K562 treated with DMSO at 1 percent for 24 hours (cell line): ENCODE data around the gene GLCCI1. TPM values are rescaled to one million over a fixed set of nuclear protein-coding genes. Genes with fewer than 3 reads are reported as not detected.

Source experiments
- total RNA-seq: library from RNA; unstranded; fragments of 300-600 nt; gene quantifications from 2 replicates; pipeline ENCODE4 v1.2.3, GENCODE V29; 2022; ENCODE audit warnings: low read depth; ENCODE audit not compliant: insufficient read depth

Gene GLCCI1
- total RNA-seq, result 11.0 and 12.9 TPM in 2 replicates

DNA sequence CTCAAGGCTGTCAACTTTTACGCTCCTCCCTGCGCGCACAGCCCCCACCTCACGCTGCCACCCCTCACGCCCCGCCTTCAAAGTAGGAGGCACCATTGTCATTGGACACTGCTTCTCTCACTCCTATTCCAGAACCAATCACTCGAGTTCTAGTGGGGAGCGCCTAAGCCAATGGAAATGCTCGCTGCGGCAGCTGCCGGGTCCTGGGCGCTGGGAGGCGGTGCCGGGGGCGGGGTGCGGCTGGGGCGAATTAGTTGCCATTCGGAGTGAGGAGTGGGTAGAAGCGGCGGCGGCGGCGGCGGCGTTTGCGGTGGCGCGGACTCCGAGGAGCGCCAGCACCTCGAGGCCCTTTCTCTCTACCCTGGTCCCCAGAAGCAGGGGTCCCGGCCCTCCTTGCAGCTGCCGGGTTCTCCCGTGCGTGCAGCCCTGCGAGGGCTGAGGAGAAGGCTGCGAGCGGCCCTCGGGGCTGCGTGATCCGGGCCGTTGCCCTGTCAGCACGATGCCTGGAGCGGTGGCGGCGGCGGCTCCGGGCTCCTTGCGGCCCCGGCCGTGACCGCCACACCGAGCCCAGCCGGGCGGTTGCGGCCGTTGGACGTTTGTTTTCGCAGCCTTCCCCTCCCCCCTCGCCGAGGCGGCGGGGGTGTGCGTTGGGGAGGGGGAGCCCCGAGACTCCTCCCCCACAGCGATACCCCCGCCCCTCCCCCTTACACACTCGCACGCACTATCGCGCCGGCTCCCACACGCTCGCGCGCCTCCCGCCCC lies at the start of gene GLCCI1:
Gene GLCCI1, plus strand, starts transcription at position 253 of the 762 bp plus-strand sequence. CDS start 555 bp downstream, outside the sequence.

